Cardiac muscle cell (in vitro differentiated cells and primary cell): Measurements from ENCODE around the gene FAM117A. TPM values are rescaled to one million over a fixed set of nuclear protein-coding genes. Genes with fewer than 3 reads are reported as not detected.

Experiments used
- DNase-seq, 2 donors: peaks; one replicate each; pipeline versions ENCODE4 v3.0.0 to v3.0.0-alpha.2; 2010 to 2017; ENCODE audit warnings: low read depth in 1 of 2, low spot score in 1 of 2
- H3K27ac ChIP-seq: fragments of 200-600 bp; sonication (generic); 2 replicates; pipeline ENCODE4 v1.5.1; 2016
- H3K27me3 ChIP-seq: fragments of 200-600 bp; sonication (generic); 2 replicates; pipeline ENCODE4 v1.6.0; 2016; ENCODE audit warnings: control low read depth
- H3K36me3 ChIP-seq: fragments of 200-600 bp; sonication (generic); 2 replicates; pipeline ENCODE4 v1.5.1; 2016; ENCODE audit warnings: control low read depth
- H3K4me1 ChIP-seq: fragments of 200-600 bp; sonication (generic); 2 replicates; pipeline ENCODE4 v1.8.1; 2017; ENCODE audit warnings: low read depth, mild to moderate bottlenecking, mixed run types
- H3K4me3 ChIP-seq: fragments of 200-600 bp; sonication (generic); 2 replicates; pipeline ENCODE4 v1.5.1; 2016; ENCODE audit warnings: mild to moderate bottlenecking
- H3K9me3 ChIP-seq: fragments of 200-600 bp; sonication (generic); 2 replicates; pipeline ENCODE4 v1.5.1; 2017; ENCODE audit warnings: low read depth, mild to moderate bottlenecking, control low read depth
- CTCF ChIP-seq: IDR thresholded peaks from 2 replicates; pipeline ENCODE4 v1.5.1; 2012; ENCODE audit warnings: low read depth, mild to moderate bottlenecking, low read length
- polyA plus RNA-seq: library from polyadenylated mRNA; unstranded; fragments of >200 nt; fragmentation: Nextera tagmentation; extraction: Ambion mirVana; gene quantifications from 2 replicates; pipeline ENCODE4 v1.2.1, GENCODE V29; 2016
- total RNA-seq: library from RNA; depleted of rRNA; stranded (reverse); fragments of >200 nt; gene quantifications from 2 replicates; pipeline ENCODE4 v1.2.3, GENCODE V29; 2016

Gene FAM117A
- total and polyA plus RNA-seq, 2 experiments from 2014 or later: 21.8 to 30.9 TPM

- Histone ChIP-seq H3K4me3 (no peak overlapping the region), H3K36me3 (peaks cover 5% of the 10 kb centered on the region), H3K4me1 (peaks cover 17% of the 10 kb centered on the region), H3K27ac (no peak overlapping the region), H3K27me3 (no peaks in the 10 kb centered on the region), H3K9me3 (no peaks in the 10 kb centered on the region)
- TF ChIP-seq CTCF: no peak
- DNase-seq: no peak
Measured at GRCh38 chr17:49670002-49670401, 93.9 kb downstream of the FAM117A start.

- no peak for DNase-seq
- Histone ChIP-seq H3K27me3 (no peaks in the 10 kb centered on the region), H3K27ac (peak overlapping the region; percentile 7), H3K4me3 (no peak overlapping the region), H3K36me3 (peaks cover 10% of the 10 kb centered on the region), H3K9me3 (peaks cover 5% of the 10 kb centered on the region), H3K4me1 (peaks cover 7% of the 10 kb centered on the region)
- no peak for TF ChIP-seq CTCF
Measured at GRCh38 chr17:49667854-49668253, 96.1 kb downstream of the FAM117A start.

GRCh38 chr17:49664706-49665211 is 99.2 kb downstream of the FAM117A start:
- Histone ChIP-seq H3K4me3 (no peak overlapping the region), H3K27me3 (no peaks in the 10 kb centered on the region), H3K27ac (no peak overlapping the region), H3K9me3 (peaks cover 5% of the 10 kb centered on the region), H3K4me1 (no peaks in the 10 kb centered on the region), H3K36me3 (peaks cover 10% of the 10 kb centered on the region)
- no peak for DNase-seq
- TF ChIP-seq CTCF: no peak

Other genes with a start within 250 kb of the FAM117A start
- 8.1 and 9.0 TPM in 2 replicates for gene NXPH3, start 188.3 kb downstream of the FAM117A start, total RNA-seq
- gene NXPH3, start 188.3 kb downstream of the FAM117A start, polyA plus RNA-seq: 2.1 and 3.4 TPM in 2 replicates
- gene SPOP, start 86.0 kb downstream of the FAM117A start, total RNA-seq: 46.0 and 54.4 TPM in 2 replicates
- 92.2 and 111 TPM in 2 replicates for gene SPOP, start 86.0 kb downstream of the FAM117A start, polyA plus RNA-seq
- gene SLC35B1, start 56.2 kb downstream of the FAM117A start, total RNA-seq: 73.3 and 139 TPM in 2 replicates
- gene SLC35B1, start 56.2 kb downstream of the FAM117A start, polyA plus RNA-seq: 77.0 and 143 TPM in 2 replicates
- gene KAT7, start 24.6 kb upstream of the FAM117A start, total RNA-seq: 31.3 and 33.1 TPM in 2 replicates
- gene KAT7, start 24.6 kb upstream of the FAM117A start, polyA plus RNA-seq: 30.0 and 57.4 TPM in 2 replicates
- not detected in 2 replicates for gene TAC4, start 83.9 kb upstream of the FAM117A start, total RNA-seq
- 0.78 TPM in 1 of 2 replicates, not detected in the other for gene TAC4, start 83.9 kb upstream of the FAM117A start, polyA plus RNA-seq
- 0.53 and 0.60 TPM in 2 replicates for gene DLX4, start 205.1 kb upstream of the FAM117A start, total RNA-seq
- 0.86 and 1.3 TPM in 2 replicates for gene DLX4, start 205.1 kb upstream of the FAM117A start, polyA plus RNA-seq
- gene DLX3, start 231.1 kb upstream of the FAM117A start, total RNA-seq: 0.14 and 0.63 TPM in 2 replicates
- gene DLX3, start 231.1 kb upstream of the FAM117A start, polyA plus RNA-seq: 1.1 and 2.1 TPM in 2 replicates